GM12873 (cell line): Measurements from ENCODE around the gene UQCC5.

Experiments
- CTCF ChIP-seq: IDR thresholded peaks from 2 replicates; pipeline ENCODE4 v1.5.1; 2012; ENCODE audit warnings: low read depth, mild to moderate bottlenecking, moderate library complexity, low read length, control low read depth; ENCODE audit not compliant: insufficient read depth; ENCODE audit errors: missing control alignments

UQCC5 gene

GRCh38 chr3:52531860-52532516 is 4.4 kb upstream of the UQCC5 start:
- TF ChIP-seq CTCF = no peak

DNA sequence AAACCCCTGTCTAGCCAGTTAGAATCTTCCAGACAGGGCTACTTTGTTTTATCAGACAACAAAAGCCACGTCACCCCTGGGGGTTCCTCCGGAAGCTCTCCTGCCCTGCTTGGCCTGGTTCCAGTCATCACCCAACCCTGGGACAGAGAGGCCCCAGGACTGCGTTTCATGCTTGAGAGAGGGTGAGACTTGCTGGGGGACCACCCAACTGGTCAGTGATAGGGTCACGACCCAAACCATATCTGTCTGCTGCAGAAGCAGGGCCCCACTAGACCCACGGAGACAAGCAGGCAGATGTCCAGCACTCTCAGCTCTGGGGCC is 3.9 kb upstream of the UQCC5 start:
- TF ChIP-seq CTCF = no peak

DNA sequence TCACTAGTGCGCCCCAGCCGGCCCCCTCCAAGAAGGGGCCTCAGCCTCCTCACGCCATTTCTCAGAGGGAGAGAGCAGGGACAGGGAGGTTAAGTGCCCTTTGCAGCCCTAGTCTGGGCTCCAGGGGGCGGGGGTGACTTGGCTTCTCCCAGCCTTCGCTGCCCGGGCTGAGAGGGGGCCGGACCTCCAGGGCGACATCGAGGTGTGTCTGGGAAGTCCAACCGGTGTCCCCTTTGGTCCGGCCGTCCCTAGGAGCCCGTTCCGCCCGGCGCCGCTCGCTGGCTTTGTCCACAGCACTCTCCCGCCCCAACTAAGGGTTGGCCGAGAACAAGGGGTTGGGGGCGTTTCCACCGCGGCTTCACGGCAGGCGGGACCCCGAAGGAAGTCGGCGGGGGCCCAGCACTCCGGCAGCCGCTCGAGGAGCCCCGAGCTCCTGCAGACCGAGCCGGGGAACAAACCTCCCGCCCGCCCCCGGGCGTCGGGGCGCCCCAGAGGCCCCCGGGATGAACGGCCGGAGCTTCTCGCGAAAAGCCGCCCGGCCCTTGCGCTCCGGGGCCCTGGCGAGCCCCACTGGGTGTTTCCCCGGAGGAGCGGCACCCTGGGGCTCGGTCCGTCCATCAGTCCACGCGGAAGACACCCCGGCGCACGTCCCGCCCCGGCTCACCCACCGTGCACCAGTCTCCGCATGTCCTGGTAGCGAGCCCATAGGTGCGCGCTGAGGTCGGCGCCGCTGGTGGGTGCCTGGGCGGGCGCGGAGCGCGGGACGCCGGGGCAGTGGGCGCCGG is 3.4 kb upstream of the UQCC5 start:
- TF ChIP-seq CTCF = no peak

DNA sequence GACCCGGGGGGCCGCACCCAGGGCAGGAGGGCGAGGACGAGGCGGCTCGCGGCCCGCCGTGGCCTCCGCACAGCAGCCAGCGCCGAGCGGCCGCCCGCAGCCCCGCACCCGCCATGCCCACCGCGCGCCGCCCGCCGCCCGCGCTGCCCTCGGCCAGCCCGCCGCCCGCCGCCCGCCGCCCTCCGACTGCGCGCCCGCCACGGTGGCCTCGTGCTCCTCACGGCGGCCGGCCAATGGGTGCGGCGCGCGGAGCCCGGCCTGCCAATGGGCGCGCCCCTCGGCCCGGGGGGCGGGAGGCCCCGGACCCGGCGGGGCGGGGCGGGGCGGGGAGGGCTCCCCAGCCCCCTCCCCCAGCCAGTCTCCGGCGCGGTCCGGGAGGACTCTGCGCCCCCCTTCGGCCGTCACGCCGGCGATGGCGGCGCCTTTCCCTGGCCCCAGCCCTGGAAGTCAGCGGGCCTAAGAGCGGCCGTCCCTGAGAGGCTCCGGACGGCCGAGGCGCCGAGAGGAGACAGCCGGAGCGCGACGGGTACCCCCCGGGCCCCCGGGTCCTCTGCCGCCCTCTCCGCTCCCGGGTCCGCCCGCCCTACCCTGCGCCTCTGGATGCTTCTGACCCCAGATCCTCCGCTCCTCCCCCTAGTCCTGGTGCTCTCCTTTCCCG is 2.7 kb upstream of the UQCC5 start, which contains the start of gene NT5DC2:
Gene NT5DC2, minus strand, starts transcription at position 235 of the 658 bp plus-strand sequence. Its CDS starts 120 bp downstream, at position 115.
- TF ChIP-seq CTCF = no peak

DNA sequence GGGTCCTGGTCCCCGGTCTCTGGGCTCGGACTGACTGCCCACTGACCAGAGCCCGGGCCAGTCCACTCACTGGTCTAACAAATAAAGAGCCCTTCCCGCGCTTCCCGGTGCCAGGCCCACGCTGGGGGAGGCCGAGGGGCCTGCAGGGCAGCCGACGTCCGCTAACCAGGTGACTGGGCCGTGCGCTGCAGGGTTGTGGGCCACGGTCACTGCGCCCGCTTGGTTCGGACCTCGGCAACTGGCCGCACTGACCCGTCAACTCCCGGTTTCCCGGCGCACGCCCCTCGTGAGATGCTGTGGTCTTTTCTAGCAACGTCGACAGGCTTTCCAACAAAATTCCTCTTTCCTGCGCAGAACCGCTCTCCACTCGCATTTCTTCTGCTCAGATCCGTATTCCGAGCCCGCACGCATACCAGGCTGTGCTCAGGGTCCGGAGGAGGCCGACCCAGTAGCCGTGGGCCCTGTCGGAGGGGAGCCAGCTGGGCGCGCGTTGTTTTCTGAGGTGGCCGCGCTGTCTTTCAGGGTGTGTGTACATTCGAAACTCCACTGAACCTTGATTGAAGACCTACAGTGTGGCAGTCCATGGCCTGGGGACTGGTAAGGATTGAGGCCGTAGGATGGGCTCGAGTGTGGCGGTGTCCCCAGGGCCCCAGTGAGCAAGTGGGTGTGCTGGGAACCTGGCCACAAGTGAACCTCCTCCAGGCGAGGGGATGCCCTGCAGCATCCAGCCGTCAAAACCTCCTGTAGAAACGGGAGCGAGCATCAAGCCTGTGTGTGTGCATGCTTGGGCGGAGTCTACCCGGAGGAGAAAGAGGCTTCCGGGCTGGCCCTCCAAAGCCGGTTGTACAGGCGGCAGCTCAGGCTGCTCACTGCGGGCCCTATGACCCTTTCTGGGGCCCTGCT is 1.9 kb upstream of the UQCC5 start:
- TF ChIP-seq CTCF = no peak

DNA sequence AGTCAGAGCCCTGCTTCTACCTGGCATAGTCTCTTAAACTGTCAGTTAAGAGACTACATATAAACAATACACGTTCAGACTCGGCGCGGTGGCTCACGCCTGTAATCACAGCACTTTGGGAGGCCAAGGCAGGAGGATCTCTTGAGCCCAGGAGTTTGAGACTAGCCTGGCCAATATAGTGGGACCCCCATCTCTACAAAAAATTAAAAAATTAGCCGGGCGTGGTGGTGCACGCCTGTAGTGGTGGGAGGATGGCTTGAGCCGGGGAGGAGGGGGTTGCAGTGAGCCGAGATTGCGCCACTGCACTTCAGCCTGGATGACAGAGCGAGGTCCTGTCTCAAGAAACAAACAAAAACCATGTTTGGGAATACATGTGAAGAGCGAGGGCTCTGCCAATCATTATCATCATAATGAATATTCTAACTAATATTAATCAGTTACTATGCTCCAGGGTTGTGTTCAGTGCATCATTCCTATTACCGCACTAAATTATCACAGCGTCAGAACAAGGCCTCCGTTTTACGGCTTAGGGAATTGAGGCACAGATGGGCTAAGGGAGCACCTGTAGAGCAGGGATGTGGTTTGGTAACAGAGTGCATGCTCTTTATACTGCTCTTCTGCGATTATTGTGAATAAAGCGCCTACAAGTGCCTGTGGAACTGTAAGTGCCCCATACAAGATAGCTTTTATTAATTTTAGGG is 844 bp upstream of the UQCC5 start:
- TF ChIP-seq CTCF = no peak
